ENCODE results near the gene ALG2. TPM values are rescaled to one million over a fixed set of nuclear protein-coding genes. Genes with fewer than 3 reads are reported as not detected.

Gene ALG2
- total RNA-seq, 2 experiments from 2014 or later: 20.2 to 35.4 TPM

DNA sequence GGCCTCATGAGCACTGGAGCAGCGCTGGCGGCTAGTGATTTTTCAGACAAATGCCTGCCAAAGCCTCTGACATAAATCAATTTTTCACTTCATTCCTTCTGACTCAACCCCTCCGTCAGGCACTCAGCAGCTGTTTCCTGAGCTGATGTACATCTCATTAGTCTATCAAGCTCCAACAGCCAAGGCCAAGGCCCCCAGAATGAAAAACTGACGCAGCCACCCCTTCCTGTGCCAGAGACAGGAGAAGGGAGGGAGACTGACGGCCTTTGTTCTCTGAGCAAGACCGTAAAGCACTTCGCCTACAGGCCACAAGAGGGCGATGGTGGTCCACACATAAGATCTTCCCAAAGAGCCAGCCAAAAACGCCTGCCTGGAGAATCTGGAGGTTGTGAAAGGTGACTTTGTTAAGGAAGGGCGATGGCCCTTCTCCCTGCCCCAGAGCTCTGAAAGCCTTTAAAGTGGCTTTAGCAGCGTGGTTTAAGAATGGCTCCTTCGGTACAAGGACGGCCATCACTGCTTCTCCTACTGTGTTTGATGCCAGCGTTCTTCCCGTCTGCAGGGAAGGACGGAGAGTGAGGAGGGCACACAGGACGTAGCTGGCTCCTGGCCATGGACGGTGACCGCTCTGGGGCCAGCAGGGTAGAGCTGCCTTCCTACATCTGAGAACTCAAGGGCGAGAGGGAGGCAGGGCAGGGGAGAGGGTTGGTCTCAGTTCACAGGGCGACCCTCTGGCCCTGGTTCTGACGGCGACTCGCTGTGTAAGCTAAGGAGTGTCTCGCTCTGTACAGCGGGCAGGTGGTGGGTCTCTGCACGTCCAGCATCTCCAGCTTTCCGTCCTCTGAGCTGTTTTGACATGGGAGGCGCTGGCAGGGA lies 37.0 kb downstream of the ALG2 start:
- Mint-ChIP-seq H3K9me3 (ENCODE audit: low read depth) (no peaks in the 10 kb centered on the region), H3K36me3 (peaks cover 3% of the 10 kb centered on the region), H3K27ac (peak overlapping the region; percentile 88), H3K4me3 (no peak overlapping the region), H3K27me3 (no peaks in the 10 kb centered on the region), H3K4me1 (peaks cover 60% of the 10 kb centered on the region)
- CTCF ChIA-PET: interaction anchor here (0.6 to 6.1 kb wide), 32 partner anchors 9 to 1414 kb away, joined by 3 to 38 read pairs (median 4); partner anchors contain the start of genes ALG2 and SEC61B
- peak; percentile 89 for DNase-seq
- ATAC-seq: peak; percentile 81

DNA sequence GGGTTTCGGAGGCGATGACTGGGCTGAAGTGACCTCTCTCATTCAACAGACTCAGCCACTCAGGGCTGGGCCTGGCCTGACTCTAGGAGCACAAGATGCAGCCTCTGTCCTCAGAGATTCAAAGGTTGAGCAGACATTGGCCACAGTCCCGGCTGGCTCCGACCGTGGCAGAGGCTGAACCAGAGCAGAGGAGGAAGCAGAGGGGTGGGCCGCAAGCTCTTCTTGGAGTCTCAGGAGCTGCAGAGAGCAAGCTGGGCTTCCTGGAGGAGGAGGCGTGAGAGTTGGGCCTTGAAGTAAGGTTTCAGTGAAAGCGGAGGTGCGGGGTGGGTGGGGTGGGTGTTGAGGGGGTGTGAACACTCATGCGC lies 37.6 kb downstream of the ALG2 start:
- DNase-seq (no peak), ATAC-seq (no peak)
- Mint-ChIP-seq H3K36me3 (peaks cover 3% of the 10 kb centered on the region), H3K27ac (peak overlapping the region; percentile 88), H3K4me3 (no peak overlapping the region), H3K9me3 (ENCODE audit: low read depth) (no peaks in the 10 kb centered on the region), H3K4me1 (peaks cover 66% of the 10 kb centered on the region), H3K27me3 (no peaks in the 10 kb centered on the region)
- CTCF ChIA-PET: interaction anchor here (0.6 to 6.1 kb wide), 28 partner anchors 8 to 1414 kb away, joined by 3 to 38 read pairs (median 4); partner anchors contain the start of genes ALG2 and SEC61B

DNA sequence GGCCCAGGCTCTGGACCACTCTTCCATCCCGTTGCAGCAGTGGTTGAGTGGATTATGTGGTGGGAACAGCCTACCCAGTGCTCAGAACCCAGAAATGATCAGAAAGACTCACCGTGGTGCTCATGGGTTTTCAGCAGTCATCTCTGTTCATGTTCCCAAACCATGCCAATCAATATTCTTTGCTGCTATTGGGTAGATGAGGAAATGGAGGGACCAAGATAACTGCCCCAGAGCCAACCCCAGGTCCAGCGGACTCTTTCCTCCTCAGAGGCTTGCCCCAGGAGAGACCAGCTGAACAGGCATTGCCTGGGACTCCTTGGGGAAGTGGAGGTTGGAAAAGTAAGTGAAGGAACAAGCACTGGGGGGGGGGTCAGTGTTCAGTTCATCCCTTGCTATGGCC lies 38.1 kb downstream of the ALG2 start:
- ATAC-seq: no peak
- Mint-ChIP-seq H3K36me3 (peaks cover 3% of the 10 kb centered on the region), H3K27ac (peak overlapping the region; percentile 88), H3K4me3 (no peak overlapping the region), H3K27me3 (no peaks in the 10 kb centered on the region), H3K4me1 (peaks cover 69% of the 10 kb centered on the region), H3K9me3 (ENCODE audit: low read depth) (no peaks in the 10 kb centered on the region)
- CTCF ChIA-PET: interaction anchor here (0.9 to 6.1 kb wide), 11 partner anchors 8 to 1415 kb away, joined by 3 to 38 read pairs (median 4); no protein-coding TSS in a partner anchor
- no peak for DNase-seq

DNA sequence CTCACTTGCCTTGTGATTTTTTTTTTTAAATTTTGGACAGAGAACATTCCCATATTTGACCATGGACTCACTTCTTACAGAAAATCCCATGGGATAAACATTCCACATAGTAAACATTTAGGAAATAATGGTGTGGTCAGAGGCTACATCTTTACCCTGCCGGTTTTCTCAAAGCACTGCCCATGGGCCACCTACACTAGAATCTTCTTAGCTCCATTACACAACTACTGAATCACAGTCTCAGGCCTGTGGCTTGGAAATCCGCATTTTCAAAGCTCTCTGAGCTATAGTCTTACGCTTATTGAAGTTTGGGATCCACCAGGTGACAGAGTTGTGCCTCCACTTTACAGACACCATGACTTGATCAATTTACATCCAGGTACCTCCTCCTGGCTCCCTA lies 39.4 kb downstream of the ALG2 start:
- H3K4me1 Mint-ChIP-seq: peaks cover 71% of the 10 kb centered on the region
- H3K36me3 Mint-ChIP-seq: peaks cover 3% of the 10 kb centered on the region
- H3K27me3 Mint-ChIP-seq: no peaks in the 10 kb centered on the region
- ATAC-seq (no peak), DNase-seq (no peak)
- no peak overlapping the region for H3K27ac Mint-ChIP-seq
- CTCF ChIA-PET: interaction anchor here (0.8 to 6.1 kb wide), 12 partner anchors 11 to 183 kb away, joined by 3 to 38 read pairs (median 4); partner anchors contain the start of gene SEC61B
- no peak overlapping the region for H3K4me3 Mint-ChIP-seq
- H3K9me3 Mint-ChIP-seq (ENCODE audit: low read depth): no peaks in the 10 kb centered on the region

DNA sequence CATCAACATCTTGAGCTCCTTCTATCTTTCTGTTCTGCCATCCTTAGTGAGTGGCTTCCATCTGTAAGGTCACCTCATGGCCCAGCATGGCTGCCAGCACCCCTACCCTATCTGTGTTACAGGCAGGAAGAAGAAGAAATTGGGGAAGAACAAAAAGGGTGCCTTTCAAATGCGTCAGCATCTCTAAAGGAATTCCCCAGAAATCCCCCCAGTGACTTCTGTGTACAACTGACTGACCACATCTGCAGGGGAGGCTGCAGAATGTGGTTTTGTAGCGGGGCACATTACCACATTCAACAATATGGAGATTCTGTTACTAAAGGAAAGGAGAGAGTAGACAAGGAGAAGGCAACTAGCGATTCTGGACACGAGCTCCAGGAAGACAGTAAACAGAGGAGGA lies 40.1 kb downstream of the ALG2 start:
- peak overlapping the region; percentile 71 for H3K27ac Mint-ChIP-seq
- peaks cover 3% of the 10 kb centered on the region for H3K36me3 Mint-ChIP-seq
- H3K4me1 Mint-ChIP-seq: peaks cover 70% of the 10 kb centered on the region
- CTCF ChIA-PET: interaction anchor here (0.8 to 6.1 kb wide), 10 partner anchors 11 to 253 kb away, joined by 3 to 38 read pairs (median 4); partner anchors contain the start of gene SEC61B
- peak overlapping the region; percentile 8 for H3K4me3 Mint-ChIP-seq
- ATAC-seq: peak; percentile 27
- H3K9me3 Mint-ChIP-seq (ENCODE audit: low read depth): no peaks in the 10 kb centered on the region
- DNase-seq: peak; percentile 69
- no peaks in the 10 kb centered on the region for H3K27me3 Mint-ChIP-seq

DNA sequence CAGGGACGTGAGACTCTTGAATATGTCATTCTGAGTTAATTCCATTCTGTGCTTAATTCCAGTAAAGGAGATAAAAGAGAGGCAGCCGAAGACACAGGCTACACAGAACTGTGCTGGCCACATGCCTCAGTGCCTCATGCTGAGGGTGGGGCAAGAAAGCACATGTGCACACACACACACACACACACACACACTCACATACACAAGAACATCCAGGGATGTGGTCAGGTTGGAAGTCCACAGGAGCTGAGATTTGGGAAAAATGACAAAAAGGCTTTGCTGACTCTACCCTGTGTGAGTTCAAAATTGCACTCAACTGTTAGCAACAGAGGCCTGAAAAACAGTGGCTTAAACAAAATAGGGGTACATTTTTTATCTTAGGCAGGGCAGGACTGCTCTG lies 40.5 kb downstream of the ALG2 start:
- Mint-ChIP-seq H3K36me3 (peaks cover 3% of the 10 kb centered on the region), H3K9me3 (ENCODE audit: low read depth) (no peaks in the 10 kb centered on the region), H3K4me1 (peaks cover 74% of the 10 kb centered on the region), H3K27me3 (no peaks in the 10 kb centered on the region), H3K4me3 (no peak overlapping the region), H3K27ac (peak overlapping the region; percentile 71)
- ATAC-seq: no peak
- DNase-seq: no peak
- CTCF ChIA-PET: interaction anchor here (0.8 to 6.1 kb wide), 5 partner anchors 12 to 253 kb away, joined by 3 to 38 read pairs (median 7); no protein-coding TSS in a partner anchor

DNA sequence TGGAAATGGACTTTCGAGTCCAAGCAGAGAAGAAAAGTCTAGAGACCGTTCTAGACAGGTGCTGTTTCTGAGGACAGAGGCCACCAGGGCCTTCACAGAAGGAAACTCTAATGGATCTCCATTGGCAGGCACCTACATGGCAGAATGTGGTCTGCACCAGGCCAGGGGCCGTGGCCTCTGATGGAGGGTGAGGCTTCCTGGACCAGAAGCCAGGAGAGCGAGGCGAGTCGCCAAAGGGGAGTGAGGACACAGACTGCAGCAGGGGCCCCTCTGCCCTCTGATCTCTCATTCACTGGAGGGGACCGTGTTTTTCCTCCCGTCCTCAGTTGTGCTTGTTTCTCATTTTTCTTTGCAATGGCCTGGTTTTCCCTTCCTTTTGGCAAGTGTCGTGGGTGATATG lies 41.1 kb downstream of the ALG2 start:
- Mint-ChIP-seq H3K4me1 (peaks cover 74% of the 10 kb centered on the region), H3K27me3 (no peaks in the 10 kb centered on the region), H3K9me3 (ENCODE audit: low read depth) (no peaks in the 10 kb centered on the region), H3K36me3 (peaks cover 3% of the 10 kb centered on the region), H3K27ac (peak overlapping the region; percentile 71), H3K4me3 (no peak overlapping the region)
- DNase-seq (no peak), ATAC-seq (peak; percentile 9)
- CTCF ChIA-PET: interaction anchor here (6.1 kb wide), 1 partner anchor 14 kb away, joined by 38 read pairs; no protein-coding TSS in a partner anchor

DNA sequence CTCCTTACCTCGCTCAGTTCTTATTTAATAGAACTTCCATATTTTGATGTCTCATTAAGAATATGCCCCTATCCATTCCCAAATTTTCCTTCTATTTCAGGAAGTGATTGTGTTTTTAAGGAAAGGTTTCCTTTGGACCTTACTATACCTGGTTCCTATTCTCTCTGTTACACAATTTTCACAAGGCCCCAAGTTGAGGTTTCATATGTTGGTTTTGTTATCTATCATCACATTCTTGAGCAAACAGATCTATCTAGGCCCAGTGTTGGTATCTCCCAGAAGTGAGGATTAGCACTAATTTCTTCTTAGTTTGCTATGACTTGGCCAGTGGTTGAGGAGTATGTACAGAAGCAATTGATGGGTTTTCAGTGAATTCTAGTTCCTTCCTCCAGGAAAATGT lies 41.5 kb downstream of the ALG2 start:
- H3K27ac Mint-ChIP-seq: peak overlapping the region; percentile 71
- ATAC-seq (peak; percentile 64), DNase-seq (no peak)
- no peak overlapping the region for H3K4me3 Mint-ChIP-seq
- no peaks in the 10 kb centered on the region for H3K9me3 Mint-ChIP-seq (ENCODE audit: low read depth)
- H3K27me3 Mint-ChIP-seq: no peaks in the 10 kb centered on the region
- H3K36me3 Mint-ChIP-seq: peaks cover 3% of the 10 kb centered on the region
- CTCF ChIA-PET: no interaction called here
- H3K4me1 Mint-ChIP-seq: peaks cover 76% of the 10 kb centered on the region

DNA sequence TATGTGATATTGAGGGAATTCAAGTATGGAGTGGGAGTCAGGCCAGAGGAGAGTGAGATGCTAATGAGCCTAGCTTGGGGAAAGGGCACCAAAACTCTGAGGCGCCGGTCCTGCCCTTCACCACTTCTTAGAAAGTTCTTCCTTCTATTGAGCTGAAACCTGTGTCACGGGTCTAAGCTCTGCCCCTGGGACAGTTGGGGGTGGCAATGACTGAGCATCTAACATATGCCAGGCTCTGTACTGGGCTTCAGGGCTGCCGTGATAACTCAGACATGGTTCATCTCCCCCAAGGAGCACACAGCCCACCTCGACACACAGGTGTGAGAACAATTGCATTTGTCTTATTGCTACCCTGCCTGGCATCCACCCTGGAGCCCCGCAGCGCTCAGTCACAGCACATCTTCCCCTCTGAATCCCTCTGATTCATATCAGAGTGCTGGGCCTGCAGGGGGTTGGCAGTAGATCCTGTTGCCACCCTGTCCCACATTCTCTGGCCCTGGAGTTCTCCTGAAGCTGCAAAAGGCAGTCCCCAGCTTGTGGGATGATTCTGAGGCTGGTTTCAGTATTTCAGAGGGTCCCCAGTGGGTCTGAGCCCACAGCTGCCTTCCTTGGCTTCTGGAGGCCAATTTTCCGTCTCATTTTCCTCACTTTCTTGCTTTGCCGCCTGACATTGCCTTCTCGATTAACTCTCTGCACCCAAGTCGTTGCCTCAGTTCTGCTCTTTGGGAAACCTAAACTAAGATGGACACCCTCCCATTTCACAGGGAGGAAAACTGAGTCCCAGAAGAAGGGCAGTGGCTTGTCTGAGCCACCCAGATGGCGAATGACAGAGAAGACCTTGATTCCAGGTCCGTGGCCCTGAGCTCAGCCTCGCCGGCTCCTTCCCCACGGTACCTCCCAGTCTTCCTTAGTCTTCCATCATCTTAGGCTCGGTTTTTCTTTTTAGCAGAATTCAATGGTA lies 42.5 kb downstream of the ALG2 start:
- Mint-ChIP-seq H3K9me3 (ENCODE audit: low read depth) (no peaks in the 10 kb centered on the region), H3K36me3 (peaks cover 3% of the 10 kb centered on the region), H3K27me3 (no peaks in the 10 kb centered on the region), H3K27ac (no peak overlapping the region), H3K4me3 (no peak overlapping the region), H3K4me1 (peaks cover 70% of the 10 kb centered on the region)
- DNase-seq (no peak), ATAC-seq (no peak)
- CTCF ChIA-PET: interaction anchor here (0.6 to 1.8 kb wide), 3 partner anchors 15 to 415 kb away, joined by 3 to 4 read pairs (median 4); no protein-coding TSS in a partner anchor

DNA sequence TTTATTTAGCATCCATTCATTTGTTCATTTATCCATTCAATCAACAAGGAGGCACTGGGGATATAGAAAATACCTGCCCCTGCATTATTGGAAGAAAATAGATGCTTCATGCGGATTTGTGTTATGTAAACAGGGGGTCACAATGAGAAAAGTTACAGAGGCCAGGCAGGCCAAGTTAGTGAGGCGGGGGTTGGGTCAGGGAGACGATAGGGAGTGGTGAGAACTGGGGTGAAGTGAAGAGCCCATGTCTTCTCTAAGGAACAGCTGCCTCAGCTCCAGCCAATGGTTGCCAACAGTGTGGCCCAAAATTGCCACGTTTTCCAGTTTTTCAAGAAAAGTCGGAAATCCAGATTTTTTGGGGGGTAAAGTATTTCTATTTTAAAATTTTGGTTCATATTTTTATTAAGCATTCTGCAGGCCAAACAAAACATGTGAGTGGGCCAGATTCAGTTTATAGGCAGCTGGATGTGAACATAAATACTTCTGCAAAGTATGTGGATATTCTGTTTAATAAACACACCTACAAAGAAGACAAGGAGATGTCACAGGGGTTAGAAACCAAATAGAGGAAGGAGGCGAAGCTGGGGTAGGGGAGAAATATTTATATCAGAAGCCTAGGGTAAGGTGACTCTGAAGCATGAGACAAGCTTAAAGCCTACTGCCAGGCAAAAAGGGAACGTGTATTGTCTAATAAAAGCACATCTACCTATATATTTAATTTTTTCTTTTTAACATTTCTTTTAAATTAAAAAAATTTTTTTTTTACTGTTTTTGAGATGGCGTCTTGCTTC lies 44.0 kb downstream of the ALG2 start:
- ATAC-seq (no peak), DNase-seq (no peak)
- H3K9me3 Mint-ChIP-seq (ENCODE audit: low read depth): no peaks in the 10 kb centered on the region
- CTCF ChIA-PET: interaction anchor here (0.6 to 1.8 kb wide), 6 partner anchors 10 to 417 kb away, joined by 3 to 5 read pairs (median 4); no protein-coding TSS in a partner anchor
- no peaks in the 10 kb centered on the region for H3K27me3 Mint-ChIP-seq
- peaks cover 68% of the 10 kb centered on the region for H3K4me1 Mint-ChIP-seq
- H3K27ac Mint-ChIP-seq: no peak overlapping the region
- H3K36me3 Mint-ChIP-seq: peaks cover 3% of the 10 kb centered on the region
- no peak overlapping the region for H3K4me3 Mint-ChIP-seq

DNA sequence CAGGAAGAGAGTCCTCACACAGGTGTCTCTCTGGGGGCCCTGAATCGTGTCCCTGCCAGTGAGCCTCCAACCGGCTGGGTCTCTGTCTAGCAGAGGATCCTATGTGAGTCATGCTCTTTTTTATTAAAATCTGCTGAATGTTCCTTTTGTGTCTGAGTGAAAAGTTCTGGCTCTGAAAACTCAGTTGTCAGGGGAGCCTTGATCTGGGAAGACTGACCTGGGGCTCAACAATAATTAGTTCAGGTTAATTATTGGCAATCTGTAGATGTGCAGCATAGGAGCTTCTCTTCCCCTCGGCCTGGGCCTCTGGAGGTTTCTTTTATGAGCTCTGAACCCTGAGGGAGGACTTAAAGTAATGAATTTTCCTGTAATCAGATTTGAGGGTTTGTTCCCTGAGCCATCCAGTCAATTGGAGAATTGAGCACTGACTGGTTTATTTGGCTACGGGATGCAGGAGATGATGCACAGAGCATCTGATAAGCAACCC lies 45.2 kb downstream of the ALG2 start:
- no peaks in the 10 kb centered on the region for H3K9me3 Mint-ChIP-seq (ENCODE audit: low read depth)
- no peak overlapping the region for H3K27ac Mint-ChIP-seq
- DNase-seq: no peak
- peaks cover 3% of the 10 kb centered on the region for H3K36me3 Mint-ChIP-seq
- ATAC-seq: no peak
- H3K4me1 Mint-ChIP-seq: peaks cover 57% of the 10 kb centered on the region
- H3K27me3 Mint-ChIP-seq: no peaks in the 10 kb centered on the region
- no peak overlapping the region for H3K4me3 Mint-ChIP-seq
- CTCF ChIA-PET: interaction anchor here (0.9 to 1.9 kb wide), 5 partner anchors 8 to 55 kb away, joined by 4 to 10 read pairs (median 5); no protein-coding TSS in a partner anchor
